HG02623 (cell line): ENCODE measurements around the gene HMGCR.
"Not testable (repeated sequence)": the region's sequence is repeated elsewhere in the genome, so short reads cannot be mapped to it uniquely, and the experiment has no call there.

Experiments used
- ATAC-seq: cut with Tn5 transposase; IDR thresholded peaks from one replicate; pipeline ENCODE4 v1.9.1; 2021; ENCODE audit warnings: moderate library complexity; ENCODE audit not compliant: unreplicated experiment

HMGCR gene

GRCh38 chr5:75336615-75337336, at the start of gene HMGCR:
TSS of gene HMGCR (plus strand) at chr5:75337220. CDS start at chr5:75342606, 5,386 bp downstream.
- peak; percentile 98 for ATAC-seq

- ATAC-seq = not testable (repeated sequence)
Measured at GRCh38 chr5:75291844-75292243, 45.2 kb upstream of the HMGCR start.

- ATAC-seq = no peak
Measured at GRCh38 chr5:75300084-75300483, 36.9 kb upstream of the HMGCR start.

GRCh38 chr5:75303419-75303818, 33.6 kb upstream of the HMGCR start:
- no peak for ATAC-seq

GRCh38 chr5:75304486-75304885, 32.5 kb upstream of the HMGCR start:
- ATAC-seq = not testable (repeated sequence)

- ATAC-seq = no peak
Measured at GRCh38 chr5:75306746-75307145, 30.3 kb upstream of the HMGCR start.

GRCh38 chr5:75310212-75310611, 26.8 kb upstream of the HMGCR start:
- no peak for ATAC-seq

GRCh38 chr5:75319148-75319547, 17.9 kb upstream of the HMGCR start:
- not testable (repeated sequence) for ATAC-seq

- no peak for ATAC-seq
Measured at GRCh38 chr5:75319638-75320037, 17.4 kb upstream of the HMGCR start.

- ATAC-seq = no peak
Measured at GRCh38 chr5:75320371-75320770, 16.6 kb upstream of the HMGCR start.

GRCh38 chr5:75322066-75322465, 15.0 kb upstream of the HMGCR start:
- no peak for ATAC-seq

- ATAC-seq = no peak
Measured at GRCh38 chr5:75324791-75325190, 12.2 kb upstream of the HMGCR start.

GRCh38 chr5:75325242-75325641, 11.8 kb upstream of the HMGCR start:
- no peak for ATAC-seq

- ATAC-seq = no peak
Measured at GRCh38 chr5:75330404-75330803, 6.6 kb upstream of the HMGCR start.

GRCh38 chr5:75331095-75332090, 5.6 kb upstream of the HMGCR start:
- ATAC-seq = no peak

- not testable (repeated sequence) for ATAC-seq
Measured at GRCh38 chr5:75333759-75334158, 3.3 kb upstream of the HMGCR start.

- not testable (repeated sequence) for ATAC-seq
Measured at GRCh38 chr5:75334413-75334812, 2.6 kb upstream of the HMGCR start.

GRCh38 chr5:75335486-75335885, 1.5 kb upstream of the HMGCR start:
- no peak for ATAC-seq

GRCh38 chr5:75335952-75336614, 937 bp upstream of the HMGCR start:
- no peak for ATAC-seq

- no peak for ATAC-seq
Measured at GRCh38 chr5:75337366-75338021, 474 bp downstream of the HMGCR start.

GRCh38 chr5:75338408-75338807, 1.4 kb downstream of the HMGCR start:
- no peak for ATAC-seq
